HepG2 (cell line): ENCODE data around the gene CHMP6. TPM values are rescaled to one million over a fixed set of nuclear protein-coding genes. Genes with fewer than 3 reads are reported as not detected.

ENCODE experiments used
- FOXC1 ChIP-seq: sonication (generic); formaldehyde crosslinking; IDR thresholded peaks from 2 replicates; pipeline ENCODE4 v1.8.0; 2022; ENCODE audit warnings: mild to moderate bottlenecking, missing genetic modification reagents, borderline replicate concordance
- HMG20A ChIP-seq: IDR thresholded peaks from 2 replicates; pipeline ENCODE4 v1.6.1; 2016; ENCODE audit warnings: borderline replicate concordance
- NFYC ChIP-seq: IDR thresholded peaks from 2 replicates; pipeline ENCODE4 v1.6.1; 2016; ENCODE audit warnings: missing genetic modification reagents, missing compliant biosample characterization
- polyA plus RNA-seq, 8 experiments: library from polyadenylated mRNA; depleted of rRNA in 3 of 8; stranded (reverse) in 7 of 8; unstranded in 1 of 8; fragments of >200 nt; fragmentation: Illumina TruSeq in 4 of 8; extraction: Trizol in 4 of 8; gene quantifications; 2 replicates each; pipeline versions ENCODE4 v1.2.1 to v1.2.3, GENCODE V29; 2011 to 2016; ENCODE audit warnings: low read depth in 4 of 8, missing spikeins in 1 of 8, mixed read lengths in 1 of 8; ENCODE audit not compliant: insufficient read depth in 1 of 8
- total RNA-seq, 5 experiments: library from RNA; depleted of rRNA; stranded (reverse); fragments of >200 nt; fragmentation: Illumina TruSeq; extraction: Trizol; gene quantifications; 2 replicates each; pipeline ENCODE4 v1.2.3, GENCODE V29; 2016; ENCODE audit warnings: low read depth in 1 of 5
- TF ChIP-seq, protein P1 (sequence below): sonication (generic); formaldehyde crosslinking; IDR thresholded peaks from 2 replicates; pipeline ENCODE4 v1.4.0; 2020; ENCODE audit warnings: mild to moderate bottlenecking, low read depth, missing genetic modification reagents
- TF ChIP-seq, protein P2 (sequence below): sonication (generic); formaldehyde crosslinking; conservative IDR thresholded peaks from 2 replicates; pipeline ENCODE4 v1.8.0; 2022; ENCODE audit warnings: low read depth, missing genetic modification reagents
- TF ChIP-seq, protein P3 (sequence below): IDR thresholded peaks from 2 replicates; pipeline ENCODE4 v1.6.1; 2016; ENCODE audit warnings: missing compliant biosample characterization, missing genetic modification reagents, borderline replicate concordance
- TF ChIP-seq, protein P4 (sequence below): sonication (generic); formaldehyde crosslinking; IDR thresholded peaks from 2 replicates; pipeline ENCODE4 v1.4.0; 2020; ENCODE audit warnings: mild to moderate bottlenecking, missing genetic modification reagents
- TF ChIP-seq, protein P5 (sequence below): sonication (generic); formaldehyde crosslinking; IDR thresholded peaks from 2 replicates; pipeline ENCODE4 v1.4.0; 2020; ENCODE audit warnings: missing genetic modification reagents, mild to moderate bottlenecking, borderline replicate concordance
- TF ChIP-seq, protein P6 (sequence below): sonication (generic); formaldehyde crosslinking; conservative IDR thresholded peaks from 2 replicates; pipeline ENCODE4 v1.4.0; 2020; ENCODE audit warnings: missing genetic modification reagents
- TF ChIP-seq, protein P7 (sequence below): sonication (generic); formaldehyde crosslinking; IDR thresholded peaks from 2 replicates; pipeline ENCODE4 v1.8.1; 2022; ENCODE audit warnings: mild to moderate bottlenecking, missing genetic modification reagents
- TF ChIP-seq, protein P8 (sequence below): sonication (generic); formaldehyde crosslinking; IDR thresholded peaks from 2 replicates; pipeline ENCODE4 v1.8.0; 2022; ENCODE audit warnings: mild to moderate bottlenecking, missing genetic modification reagents; ENCODE audit not compliant: insufficient replicate concordance

The CHMP6 gene
- total and polyA plus RNA-seq, 2 of the 13 experiments (the other 11 are each of a cell fraction or from before 2014, with no cell fraction given): 11.1 to 24.2 TPM

DNA sequence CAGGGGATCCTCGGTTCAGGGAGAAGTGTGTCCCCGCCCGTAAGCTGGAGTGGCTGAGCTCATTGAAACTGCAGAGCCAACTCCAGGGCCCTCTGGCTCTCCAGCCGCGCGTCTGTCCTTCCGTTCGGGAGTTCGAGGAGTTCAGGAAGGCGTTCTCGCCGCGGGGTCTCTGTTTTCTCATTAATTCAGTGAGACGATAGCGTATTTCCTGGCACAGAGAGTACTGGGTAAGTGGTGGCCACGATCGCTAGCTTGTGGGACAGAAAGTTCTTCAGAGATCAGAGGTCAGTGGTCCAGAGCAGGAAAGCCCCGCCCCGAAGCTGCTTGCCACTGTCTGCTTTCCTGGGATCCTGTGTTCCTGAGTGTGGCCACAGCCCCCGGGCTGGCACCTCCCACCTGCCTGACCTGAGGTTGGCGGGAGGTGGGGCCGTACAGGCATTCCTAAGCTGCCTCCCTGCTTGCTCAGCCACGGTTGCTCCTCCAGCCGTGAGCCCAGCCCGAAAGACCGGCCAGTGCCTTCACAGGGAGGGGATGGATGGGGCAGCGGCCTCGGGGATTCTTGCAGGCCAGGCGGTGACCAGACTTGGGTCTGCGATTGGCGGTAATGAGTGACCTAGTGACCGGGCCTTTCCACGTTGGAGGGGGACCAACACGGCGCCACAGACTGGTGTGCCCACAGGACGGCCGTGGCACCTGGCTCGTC lies 52.2 kb downstream of the CHMP6 start (continued):
- TF ChIP-seq, protein P1, sequence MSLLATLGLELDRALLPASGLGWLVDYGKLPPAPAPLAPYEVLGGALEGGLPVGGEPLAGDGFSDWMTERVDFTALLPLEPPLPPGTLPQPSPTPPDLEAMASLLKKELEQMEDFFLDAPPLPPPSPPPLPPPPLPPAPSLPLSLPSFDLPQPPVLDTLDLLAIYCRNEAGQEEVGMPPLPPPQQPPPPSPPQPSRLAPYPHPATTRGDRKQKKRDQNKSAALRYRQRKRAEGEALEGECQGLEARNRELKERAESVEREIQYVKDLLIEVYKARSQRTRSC: 0 out of 2 replicates have a peak, but pooled peaks have one; percentile 20
- TF ChIP-seq, protein P2, sequence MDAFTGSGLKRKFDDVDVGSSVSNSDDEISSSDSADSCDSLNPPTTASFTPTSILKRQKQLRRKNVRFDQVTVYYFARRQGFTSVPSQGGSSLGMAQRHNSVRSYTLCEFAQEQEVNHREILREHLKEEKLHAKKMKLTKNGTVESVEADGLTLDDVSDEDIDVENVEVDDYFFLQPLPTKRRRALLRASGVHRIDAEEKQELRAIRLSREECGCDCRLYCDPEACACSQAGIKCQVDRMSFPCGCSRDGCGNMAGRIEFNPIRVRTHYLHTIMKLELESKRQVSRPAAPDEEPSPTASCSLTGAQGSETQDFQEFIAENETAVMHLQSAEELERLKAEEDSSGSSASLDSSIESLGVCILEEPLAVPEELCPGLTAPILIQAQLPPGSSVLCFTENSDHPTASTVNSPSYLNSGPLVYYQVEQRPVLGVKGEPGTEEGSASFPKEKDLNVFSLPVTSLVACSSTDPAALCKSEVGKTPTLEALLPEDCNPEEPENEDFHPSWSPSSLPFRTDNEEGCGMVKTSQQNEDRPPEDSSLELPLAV (CRISPR knock-in tag): no peak
- TF ChIP-seq, protein P3, sequence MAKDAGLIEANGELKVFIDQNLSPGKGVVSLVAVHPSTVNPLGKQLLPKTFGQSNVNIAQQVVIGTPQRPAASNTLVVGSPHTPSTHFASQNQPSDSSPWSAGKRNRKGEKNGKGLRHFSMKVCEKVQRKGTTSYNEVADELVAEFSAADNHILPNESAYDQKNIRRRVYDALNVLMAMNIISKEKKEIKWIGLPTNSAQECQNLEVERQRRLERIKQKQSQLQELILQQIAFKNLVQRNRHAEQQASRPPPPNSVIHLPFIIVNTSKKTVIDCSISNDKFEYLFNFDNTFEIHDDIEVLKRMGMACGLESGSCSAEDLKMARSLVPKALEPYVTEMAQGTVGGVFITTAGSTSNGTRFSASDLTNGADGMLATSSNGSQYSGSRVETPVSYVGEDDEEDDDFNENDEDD: 0 out of 2 replicates have a peak, but pooled peaks have one; percentile 12
- TF ChIP-seq, protein P4, sequence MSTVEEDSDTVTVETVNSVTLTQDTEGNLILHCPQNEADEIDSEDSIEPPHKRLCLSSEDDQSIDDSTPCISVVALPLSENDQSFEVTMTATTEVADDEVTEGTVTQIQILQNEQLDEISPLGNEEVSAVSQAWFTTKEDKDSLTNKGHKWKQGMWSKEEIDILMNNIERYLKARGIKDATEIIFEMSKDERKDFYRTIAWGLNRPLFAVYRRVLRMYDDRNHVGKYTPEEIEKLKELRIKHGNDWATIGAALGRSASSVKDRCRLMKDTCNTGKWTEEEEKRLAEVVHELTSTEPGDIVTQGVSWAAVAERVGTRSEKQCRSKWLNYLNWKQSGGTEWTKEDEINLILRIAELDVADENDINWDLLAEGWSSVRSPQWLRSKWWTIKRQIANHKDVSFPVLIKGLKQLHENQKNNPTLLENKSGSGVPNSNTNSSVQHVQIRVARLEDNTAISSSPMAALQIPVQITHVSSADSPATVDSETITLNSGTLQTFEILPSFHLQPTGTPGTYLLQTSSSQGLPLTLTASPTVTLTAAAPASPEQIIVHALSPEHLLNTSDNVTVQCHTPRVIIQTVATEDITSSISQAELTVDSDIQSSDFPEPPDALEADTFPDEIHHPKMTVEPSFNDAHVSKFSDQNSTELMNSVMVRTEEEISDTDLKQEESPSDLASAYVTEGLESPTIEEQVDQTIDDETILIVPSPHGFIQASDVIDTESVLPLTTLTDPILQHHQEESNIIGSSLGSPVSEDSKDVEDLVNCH (CRISPR knock-in tag): no peak
- TF ChIP-seq, protein P5, sequence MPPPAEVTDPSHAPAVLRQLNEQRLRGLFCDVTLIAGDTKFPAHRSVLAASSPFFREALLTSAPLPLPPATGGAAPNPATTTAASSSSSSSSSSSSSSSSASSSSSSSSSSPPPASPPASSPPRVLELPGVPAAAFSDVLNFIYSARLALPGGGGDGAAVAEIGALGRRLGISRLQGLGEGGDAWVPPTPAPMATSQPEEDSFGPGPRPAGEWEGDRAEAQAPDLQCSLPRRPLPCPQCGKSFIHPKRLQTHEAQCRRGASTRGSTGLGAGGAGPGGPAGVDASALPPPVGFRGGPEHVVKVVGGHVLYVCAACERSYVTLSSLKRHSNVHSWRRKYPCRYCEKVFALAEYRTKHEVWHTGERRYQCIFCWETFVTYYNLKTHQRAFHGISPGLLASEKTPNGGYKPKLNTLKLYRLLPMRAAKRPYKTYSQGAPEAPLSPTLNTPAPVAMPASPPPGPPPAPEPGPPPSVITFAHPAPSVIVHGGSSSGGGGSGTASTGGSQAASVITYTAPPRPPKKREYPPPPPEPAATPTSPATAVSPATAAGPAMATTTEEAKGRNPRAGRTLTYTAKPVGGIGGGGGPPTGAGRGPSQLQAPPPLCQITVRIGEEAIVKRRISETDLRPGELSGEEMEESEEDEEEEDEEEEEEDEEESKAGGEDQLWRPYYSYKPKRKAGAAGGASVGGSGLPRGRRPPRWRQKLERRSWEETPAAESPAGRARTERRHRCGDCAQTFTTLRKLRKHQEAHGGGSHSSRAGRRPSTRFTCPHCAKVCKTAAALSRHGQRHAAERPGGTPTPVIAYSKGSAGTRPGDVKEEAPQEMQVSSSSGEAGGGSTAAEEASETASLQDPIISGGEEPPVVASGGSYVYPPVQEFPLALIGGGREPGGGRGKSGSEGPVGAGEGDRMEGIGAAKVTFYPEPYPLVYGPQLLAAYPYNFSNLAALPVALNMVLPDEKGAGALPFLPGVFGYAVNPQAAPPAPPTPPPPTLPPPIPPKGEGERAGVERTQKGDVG (CRISPR knock-in tag): peak; percentile 90; the same call in 1 of the 2 replicates
- TF ChIP-seq FOXC1 (CRISPR knock-in tag): 0 out of 2 replicates have a peak, but pooled peaks have one; percentile 26
- TF ChIP-seq, protein P6, sequence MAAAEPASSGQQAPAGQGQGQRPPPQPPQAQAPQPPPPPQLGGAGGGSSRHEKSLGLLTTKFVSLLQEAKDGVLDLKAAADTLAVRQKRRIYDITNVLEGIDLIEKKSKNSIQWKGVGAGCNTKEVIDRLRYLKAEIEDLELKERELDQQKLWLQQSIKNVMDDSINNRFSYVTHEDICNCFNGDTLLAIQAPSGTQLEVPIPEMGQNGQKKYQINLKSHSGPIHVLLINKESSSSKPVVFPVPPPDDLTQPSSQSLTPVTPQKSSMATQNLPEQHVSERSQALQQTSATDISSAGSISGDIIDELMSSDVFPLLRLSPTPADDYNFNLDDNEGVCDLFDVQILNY (CRISPR knock-in tag): no peak
- TF ChIP-seq, protein P7, sequence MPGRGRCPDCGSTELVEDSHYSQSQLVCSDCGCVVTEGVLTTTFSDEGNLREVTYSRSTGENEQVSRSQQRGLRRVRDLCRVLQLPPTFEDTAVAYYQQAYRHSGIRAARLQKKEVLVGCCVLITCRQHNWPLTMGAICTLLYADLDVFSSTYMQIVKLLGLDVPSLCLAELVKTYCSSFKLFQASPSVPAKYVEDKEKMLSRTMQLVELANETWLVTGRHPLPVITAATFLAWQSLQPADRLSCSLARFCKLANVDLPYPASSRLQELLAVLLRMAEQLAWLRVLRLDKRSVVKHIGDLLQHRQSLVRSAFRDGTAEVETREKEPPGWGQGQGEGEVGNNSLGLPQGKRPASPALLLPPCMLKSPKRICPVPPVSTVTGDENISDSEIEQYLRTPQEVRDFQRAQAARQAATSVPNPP (CRISPR knock-in tag): no peak
- TF ChIP-seq HMG20A: 0 out of 2 replicates have a peak, but pooled peaks have one; percentile 25
- TF ChIP-seq NFYC (CRISPR knock-in tag): no peak
- TF ChIP-seq, protein P8, sequence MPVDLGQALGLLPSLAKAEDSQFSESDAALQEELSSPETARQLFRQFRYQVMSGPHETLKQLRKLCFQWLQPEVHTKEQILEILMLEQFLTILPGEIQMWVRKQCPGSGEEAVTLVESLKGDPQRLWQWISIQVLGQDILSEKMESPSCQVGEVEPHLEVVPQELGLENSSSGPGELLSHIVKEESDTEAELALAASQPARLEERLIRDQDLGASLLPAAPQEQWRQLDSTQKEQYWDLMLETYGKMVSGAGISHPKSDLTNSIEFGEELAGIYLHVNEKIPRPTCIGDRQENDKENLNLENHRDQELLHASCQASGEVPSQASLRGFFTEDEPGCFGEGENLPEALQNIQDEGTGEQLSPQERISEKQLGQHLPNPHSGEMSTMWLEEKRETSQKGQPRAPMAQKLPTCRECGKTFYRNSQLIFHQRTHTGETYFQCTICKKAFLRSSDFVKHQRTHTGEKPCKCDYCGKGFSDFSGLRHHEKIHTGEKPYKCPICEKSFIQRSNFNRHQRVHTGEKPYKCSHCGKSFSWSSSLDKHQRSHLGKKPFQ (CRISPR knock-in tag): no peak
